DND-41 (cell line): ENCODE results near the gene PERP.

Experiments
- CTCF ChIP-seq: IDR thresholded peaks from 2 replicates; pipeline ENCODE4 v1.5.1; 2012; ENCODE audit warnings: borderline replicate concordance, low read length, moderate library complexity, mild to moderate bottlenecking; ENCODE audit not compliant: poor library complexity, severe bottlenecking; ENCODE audit errors: extremely low read depth
- EZH2 ChIP-seq: IDR thresholded peaks from 3 replicates; pipeline ENCODE4 v1.6.1; 2012; ENCODE audit warnings: borderline replicate concordance, low read depth, mild to moderate bottlenecking, moderate library complexity, low read length, inconsistent platforms; ENCODE audit not compliant: severe bottlenecking

DNA sequence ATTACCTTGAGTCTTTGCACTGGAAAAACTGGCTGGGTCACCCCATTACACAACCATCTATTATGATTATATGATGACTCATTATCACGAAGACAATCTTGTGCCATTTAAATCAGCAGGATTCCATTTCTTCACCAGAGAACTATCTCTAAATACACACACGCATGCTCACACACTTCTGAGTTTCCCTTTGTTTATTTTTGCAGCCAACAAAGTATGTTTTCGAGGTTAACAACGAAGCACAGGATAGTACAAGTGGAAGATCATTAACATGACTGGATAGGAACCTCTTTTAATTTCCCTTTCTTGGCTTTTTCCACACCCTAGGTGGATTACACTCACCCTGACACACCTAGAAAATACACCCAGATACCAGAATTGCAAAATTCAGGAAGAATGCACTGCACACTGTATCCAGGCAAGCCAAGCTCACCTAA lies 18.9 kb downstream of the PERP start:
- no peak for TF ChIP-seq CTCF
- TF ChIP-seq EZH2 = no peak
